Activated T-cell treated with anti-CD3 and anti-CD28 coated beads for 48 hours (primary cell): ENCODE measurements around the gene GAK.

ENCODE experiments used
- DNase-seq: peaks from one replicate; pipeline ENCODE4 v3.0.0-alpha.2; 2020; ENCODE audit warnings: low read depth

GAK gene

GRCh38 chr4:868421-868820 is 63.7 kb downstream of the GAK start:
- no peak for DNase-seq

DNA sequence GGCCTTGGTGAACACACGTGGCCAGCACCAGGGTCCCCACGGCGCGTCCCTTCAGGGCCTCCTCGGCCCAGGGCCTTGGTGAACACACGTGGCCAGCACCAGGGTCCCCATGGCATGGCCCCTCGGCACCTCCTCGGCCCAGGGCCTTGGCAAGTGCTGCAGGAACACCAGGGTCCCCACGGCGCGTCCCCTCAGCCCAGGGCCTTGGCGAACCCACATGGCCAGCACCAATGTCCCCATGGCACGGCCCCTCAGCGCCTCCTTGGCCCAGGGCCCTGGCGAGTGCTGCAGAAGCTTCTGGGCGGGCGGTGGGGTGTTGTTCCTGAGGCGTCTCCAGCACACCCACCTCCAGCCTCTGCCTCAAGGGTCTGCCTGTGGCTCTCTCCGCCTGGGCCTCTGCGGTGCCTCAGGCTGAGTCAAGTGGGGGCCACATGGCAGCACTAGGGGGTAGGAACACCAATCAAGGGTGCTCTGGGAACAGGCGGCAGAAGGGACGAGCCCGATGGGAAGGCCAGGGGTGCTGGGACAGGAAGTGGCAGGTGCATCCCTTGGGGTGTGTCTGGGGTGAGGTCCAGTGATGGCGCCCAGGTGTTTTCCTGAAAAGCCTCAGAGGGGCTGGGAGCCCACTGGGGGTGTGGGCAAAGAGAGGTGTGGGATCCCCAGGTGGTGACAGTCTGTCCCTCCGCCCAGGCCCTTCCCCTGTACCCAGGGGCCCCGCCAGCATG is 64.4 kb downstream of the GAK start:
- no peak for DNase-seq

GRCh38 chr4:866761-867390 is 65.2 kb downstream of the GAK start:
- DNase-seq: no peak

GRCh38 chr4:866068-866760 is 65.9 kb downstream of the GAK start:
- no peak for DNase-seq

GRCh38 chr4:865572-865971 is 66.5 kb downstream of the GAK start:
- no peak for DNase-seq

GRCh38 chr4:865121-865465 is 67.0 kb downstream of the GAK start:
- DNase-seq: no peak

DNA sequence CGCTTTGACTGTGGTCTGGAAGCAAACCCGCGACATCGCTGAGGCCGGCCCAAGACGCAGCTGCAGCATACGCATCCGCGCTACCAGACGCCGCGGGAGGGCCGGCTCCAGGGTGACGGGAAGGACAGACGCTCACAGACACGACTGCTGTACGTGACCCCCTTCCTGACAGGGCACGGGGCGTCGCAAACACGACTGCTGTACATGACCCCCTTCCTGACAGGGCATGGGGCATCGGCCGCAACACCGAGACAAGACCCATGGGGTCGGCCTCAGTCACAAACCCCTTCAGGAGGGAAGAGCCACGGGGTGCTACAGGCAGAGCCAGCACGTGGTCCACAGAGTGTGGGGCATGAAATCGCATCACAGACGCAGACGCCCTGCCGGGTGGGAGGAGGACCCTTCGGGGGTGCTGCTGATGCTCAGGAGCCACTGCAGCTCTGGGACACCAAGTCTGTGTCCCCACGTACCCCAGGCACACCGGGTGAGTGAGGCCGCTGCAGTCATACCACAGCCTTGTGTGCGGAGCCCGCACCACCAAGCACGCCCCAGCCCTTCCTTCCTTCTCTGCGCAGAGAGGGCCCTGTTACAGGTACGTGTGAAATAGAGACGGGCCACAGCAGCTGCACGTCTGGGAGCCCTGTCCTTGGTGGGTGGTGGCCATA is 67.5 kb downstream of the GAK start:
- no peak for DNase-seq

DNA sequence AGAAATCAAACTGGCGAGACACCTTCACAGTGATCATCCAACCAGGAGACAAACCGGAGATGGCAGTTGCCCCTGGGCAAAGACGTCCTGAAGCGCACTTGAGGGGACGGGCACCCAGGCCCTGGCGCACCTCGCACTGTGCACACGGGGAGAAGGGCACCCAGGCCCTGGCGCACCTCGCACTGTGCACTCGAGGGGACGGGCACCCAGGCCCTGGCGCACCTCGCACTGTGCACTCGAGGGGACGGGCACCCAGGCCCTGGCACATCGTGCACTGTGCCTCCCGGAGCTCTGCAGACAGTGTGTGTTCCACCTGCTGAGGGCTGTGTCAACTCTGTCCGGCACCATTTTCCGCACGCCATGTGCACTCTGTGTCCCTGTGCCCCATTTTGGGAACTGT is 71.6 kb downstream of the GAK start:
- DNase-seq: no peak

DNA sequence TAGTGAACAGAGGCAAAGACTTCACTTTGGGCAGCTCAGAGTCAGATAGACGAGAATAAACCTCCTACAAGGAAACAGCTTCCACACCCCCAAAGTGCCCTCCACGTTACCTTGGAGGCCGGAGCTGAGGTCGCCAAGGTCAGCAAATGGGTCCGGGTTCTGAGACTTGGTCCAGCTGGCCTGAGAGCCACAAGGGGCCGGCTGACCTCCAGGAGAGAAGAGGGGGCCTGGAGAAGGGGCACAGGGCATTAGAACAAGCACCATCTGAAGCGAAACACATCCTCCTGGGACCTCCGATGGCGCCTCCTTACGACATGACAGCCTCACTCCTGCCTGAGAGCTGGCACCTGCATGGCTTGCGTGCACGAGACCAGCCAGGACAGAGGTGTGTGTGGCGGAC is 72.6 kb downstream of the GAK start:
- DNase-seq: no peak

DNA sequence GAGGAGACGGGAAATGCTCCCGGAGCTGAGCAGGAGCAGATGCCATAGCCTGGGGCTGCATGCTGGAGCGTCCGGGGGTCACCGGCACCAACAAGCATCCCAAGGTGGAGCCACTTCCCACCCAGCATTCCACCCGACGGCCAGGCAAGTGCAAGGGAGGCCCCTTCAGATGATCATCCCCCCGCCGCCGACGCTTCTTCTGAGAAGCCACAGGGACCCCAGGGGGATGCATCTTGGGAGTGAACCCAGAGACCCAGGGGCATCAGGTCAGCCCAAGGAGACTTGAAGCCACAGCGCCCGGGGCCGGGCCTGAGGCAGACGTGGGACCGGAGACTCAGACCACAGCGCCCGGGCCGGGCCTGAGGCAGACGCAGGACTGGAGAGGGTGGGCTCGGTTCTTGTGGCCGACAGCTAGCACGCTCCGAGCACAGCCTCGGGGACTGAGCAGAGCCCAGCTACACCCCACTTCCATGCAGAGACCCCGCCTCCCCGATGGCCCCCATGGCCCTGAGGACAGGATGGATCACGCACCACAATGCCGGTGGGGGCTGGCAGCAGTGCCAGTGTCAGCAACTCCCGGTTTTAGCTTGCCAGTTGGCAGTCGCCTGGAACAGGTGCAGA is 73.2 kb downstream of the GAK start:
- DNase-seq: no peak

DNA sequence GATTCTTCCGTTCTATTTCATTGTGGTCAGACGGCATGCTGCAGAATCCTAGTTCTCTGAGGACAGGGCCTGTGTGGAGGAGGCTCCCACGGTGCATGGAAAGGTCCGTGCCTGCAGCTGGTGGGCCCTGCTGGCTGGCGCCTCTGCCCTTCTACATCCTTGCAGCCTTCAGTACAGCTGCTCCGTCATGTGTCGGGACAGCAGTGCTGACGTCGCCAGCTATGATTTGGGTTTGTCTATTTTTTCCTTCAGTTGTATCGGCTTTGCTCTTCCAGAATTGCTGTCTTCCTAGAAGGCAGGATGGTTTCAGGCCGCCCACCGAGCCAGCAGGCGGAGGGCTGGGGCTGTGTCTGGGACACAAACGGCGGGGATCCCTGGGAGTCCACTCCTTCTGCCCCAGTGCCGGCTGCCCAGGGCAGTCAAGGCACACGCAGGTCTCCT is 74.1 kb downstream of the GAK start:
- DNase-seq: no peak

DNA sequence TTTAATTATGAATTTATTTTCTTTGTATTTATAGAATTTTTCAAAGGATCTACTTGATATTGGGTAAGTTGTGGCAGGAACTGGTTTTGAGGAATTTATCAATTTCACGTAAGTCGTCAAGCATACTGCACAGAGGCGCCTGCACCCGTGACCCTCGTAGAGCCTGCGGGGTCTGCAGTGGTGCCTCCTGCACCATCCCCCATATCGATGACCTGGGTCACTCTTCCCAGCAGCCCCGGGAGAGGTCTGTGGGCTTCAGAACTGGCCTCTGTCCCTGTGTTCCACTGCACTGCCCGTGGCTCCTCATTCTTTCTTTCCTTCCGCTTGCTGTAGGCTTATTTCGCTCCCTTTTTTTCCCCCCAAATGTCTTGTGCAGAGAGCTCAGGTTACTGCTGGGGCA is 74.7 kb downstream of the GAK start:
- no peak for DNase-seq

GRCh38 chr4:856225-856901 is 75.8 kb downstream of the GAK start:
- no peak for DNase-seq

GRCh38 chr4:855880-856224 is 76.3 kb downstream of the GAK start:
- no peak for DNase-seq

DNA sequence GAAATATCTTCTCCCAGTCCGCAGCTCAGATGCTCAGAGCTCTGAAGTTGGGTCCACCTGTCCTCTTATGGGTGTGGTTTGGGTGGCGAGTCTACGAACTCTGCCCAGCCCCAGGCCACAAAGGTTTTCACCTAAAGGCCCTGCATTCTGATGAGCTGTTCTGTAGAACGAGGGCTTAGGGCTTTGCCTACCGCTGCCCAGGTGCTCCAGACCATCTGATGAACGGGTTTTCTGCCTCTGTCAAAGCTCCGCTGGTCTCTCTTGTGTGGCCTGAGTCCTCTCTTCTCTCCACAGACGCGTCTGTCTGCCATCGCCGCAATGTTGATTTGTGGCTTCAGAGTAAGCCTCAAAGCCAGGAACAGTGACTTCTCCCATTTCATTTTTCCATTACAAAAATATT is 77.8 kb downstream of the GAK start:
- DNase-seq: no peak

- no peak for DNase-seq
Measured at GRCh38 chr4:853416-853781, 78.7 kb downstream of the GAK start.

DNA sequence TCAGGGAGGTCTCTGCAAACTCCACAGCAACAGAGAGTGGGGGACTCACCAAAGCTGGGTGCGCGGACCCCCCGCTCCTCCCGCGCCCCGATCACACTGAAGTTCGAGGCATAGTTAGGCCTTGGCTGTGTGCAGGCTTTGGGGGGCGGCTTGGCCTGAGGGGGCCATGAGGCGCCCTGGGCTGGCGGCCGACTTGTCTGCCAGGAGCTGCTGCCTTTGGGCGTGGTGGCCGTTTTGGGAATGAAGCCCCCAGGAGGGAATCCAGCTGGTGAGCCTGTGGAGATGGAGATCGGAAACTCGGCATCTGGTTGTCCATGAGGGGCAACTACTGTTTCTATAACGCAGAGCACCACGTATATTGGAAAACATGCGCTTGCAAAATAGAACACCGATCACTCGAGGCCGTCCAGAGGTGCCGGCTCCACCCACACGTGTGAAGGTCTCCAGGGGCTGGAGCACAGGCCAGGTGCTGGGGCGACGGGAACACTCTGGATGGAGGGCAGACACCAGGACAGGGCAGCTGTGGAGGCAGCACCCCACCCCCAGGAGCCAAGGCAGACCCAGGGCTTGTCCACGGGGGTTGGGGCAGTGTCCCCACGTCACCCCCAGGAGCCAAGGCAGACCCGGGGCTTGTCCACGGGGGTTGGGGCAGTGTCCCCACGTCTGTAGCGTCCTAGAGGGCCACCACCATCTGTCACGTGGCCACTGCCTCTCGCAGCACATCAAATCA is 80.2 kb downstream of the GAK start:
- DNase-seq: no peak

GRCh38 chr4:850323-850945 is 81.7 kb downstream of the GAK start:
- no peak for DNase-seq

DNA sequence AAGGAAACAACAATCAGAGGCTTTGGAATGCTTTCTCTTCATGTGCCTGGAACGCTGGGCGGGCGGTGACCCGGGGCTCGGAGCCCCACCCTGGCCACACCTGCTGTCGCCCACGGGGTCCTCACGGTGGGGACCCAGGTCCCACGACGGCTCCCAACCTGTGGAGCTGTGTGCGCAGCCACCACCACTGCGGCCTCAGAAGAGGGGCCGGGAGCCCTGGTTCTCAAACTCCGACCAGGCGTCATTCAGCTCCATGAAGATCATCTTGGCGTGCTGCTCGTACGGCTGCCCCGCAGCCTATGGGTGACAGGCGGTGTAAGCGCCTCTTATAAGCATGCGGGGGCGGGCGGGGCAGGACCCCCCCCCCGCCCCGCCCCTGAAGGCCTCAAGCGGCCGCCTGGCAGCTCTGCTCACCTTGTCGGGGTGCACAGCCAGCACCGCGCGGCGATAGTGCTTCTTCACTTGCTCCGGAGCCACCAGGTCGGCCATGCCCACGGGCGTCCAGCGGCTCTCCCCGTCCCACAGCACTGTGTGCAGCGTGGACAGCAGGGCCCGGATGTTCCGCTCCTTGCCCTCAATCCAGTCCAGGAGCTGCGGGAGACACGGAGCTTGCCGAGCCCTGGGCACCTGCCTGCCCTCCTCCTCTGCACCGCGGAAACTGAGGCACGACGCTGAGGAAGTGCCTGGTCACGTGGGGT is 82.5 kb downstream of the GAK start:
- DNase-seq: no peak

- no peak for DNase-seq
Measured at GRCh38 chr4:848803-849477, 83.2 kb downstream of the GAK start.
